ENCODE data around the gene PPT2.
"Not testable (repeated sequence)": the region's sequence is repeated elsewhere in the genome, so short reads cannot be mapped to it uniquely, and the experiment has no call there.

PPT2 gene

DNA sequence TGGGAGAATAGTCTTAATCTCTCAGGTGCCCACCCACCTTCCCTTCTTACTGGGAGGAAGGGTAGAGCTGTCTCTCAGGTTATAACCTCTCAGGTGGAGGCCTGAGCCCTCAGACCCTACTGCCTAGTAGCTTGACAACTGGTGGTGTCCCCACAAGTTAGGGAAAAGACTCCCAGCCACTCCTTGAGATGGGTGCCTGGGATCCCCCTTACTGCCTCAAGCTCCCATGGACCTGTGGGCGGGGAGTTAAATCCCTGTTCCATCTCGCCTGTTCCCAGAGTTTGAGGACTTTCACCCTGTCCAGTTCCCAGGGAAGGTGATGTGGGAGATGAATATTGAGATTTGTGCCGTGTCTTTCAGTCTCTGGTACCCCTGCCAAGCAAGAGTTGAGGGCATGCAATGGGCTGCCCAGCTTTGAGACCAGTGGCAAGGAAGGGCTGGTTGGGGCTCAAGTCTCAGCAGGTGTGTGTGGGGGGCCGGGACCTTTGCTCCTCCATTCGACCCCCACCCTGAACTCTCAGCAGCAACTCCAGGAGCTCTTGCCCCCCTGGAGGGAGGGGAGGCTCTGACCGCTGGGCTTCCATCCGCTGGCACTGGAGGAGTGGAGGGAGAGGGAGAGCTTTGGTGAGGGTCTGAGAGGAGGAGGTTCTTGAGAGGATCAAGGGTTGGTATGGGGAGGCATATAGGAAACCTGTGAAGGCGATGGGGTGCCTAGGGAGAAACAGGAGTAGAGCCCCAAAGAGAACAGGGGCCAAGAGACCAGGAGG lies 37.2 kb downstream of the PPT2 start:
- no peak for DNase-seq

DNA sequence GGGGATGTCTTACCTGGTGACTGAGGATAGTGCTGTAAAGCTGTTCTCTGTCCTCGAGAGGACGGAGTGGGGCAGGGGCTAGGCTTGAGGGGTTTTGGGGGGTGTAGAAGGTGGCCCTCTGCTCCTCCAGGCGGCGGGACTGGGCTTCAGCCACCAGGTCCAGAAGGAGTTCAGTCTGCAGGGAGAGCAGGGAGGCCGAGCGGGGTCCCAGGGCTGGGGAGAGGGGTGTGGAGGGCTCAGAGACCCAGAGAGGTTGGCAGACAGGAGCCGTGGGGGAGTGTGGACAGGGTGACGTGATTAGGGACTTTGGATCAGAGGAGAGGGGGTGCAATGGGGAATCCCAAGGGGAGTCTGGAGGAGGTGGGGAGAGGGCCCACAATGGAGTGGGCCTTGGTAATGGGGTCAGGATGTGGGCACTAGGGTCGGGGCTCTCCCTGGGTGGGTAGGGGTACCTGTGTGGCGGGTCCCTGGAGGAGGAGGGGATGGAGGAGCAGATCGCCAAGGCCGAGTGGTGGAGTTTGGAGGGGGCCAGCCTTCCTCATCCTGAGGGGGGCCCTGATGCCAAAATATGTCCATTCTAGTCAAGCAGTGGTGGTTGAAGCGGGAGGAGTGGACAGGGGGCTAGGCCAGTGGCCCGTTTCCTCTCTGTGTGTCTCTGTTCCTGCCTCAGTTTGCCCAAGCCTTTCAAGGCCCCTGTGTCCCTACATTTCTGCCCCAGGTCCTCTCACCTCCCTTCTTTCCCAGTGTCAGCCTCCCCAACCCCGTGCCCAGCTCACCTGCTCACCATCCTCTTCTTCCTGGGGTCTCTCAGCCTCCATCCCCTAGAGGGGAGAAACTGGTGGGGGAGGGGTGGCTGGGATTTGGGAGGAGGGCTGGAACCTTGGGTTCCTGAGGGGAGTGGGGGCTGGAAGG lies 38.0 kb downstream of the PPT2 start:
- no peak for DNase-seq

GRCh38 chr6:32192608-32193039 lies 38.7 kb downstream of the PPT2 start, which contains the start of gene GPSM3:
Gene GPSM3, minus strand, starts transcription at chr6:32192643. Its CDS starts 130 bp downstream, at chr6:32192513.
- DNase-seq, result peak; percentile 22 to 25

DNA sequence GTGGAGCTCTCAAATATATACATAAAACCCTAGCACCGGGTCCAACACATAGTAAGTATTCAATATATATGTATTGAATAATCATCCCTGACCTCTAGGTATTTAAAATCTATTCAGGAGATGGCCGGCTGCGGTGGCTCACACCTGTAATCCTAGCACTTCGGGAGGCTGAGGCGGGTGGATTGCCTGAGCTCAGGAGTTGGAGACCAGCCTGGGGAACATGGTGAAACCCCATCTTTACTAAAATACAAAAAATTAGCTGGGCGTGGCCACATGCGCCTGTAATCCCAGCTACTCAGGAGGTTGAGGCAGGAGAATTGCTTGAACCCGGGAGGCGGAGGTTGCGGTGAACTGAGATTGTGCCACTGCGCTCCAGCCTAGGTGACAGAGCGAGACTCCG lies 39.2 kb downstream of the PPT2 start:
- not testable (repeated sequence) for DNase-seq

DNA sequence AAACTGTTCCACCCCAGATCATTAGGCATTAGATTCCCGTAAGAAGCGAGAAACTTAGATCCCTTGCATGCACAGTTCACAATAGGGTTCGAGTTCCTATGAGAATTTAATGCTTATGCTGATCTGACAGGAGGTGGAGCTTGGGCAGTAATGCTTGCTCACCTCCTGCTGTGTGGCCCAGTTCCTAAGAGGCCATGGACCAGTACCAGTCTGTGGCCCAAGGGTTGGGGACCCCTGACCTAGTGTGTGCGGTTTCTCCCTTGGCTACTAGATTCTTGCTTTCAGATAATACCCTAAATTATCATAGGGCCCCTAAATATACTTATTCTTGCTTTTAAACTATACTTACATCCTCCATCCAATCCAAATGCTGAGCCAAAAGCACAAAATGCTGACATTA lies 40.4 kb downstream of the PPT2 start:
- no peak for DNase-seq

GRCh38 chr6:32194825-32195651 lies 41.1 kb downstream of the PPT2 start:
- no peak for DNase-seq

GRCh38 chr6:32195652-32195901 lies 41.6 kb downstream of the PPT2 start:
- DNase-seq, result peak; percentile 99

- peak; percentile 25 to 32 for DNase-seq
Measured at GRCh38 chr6:32195902-32196681, 42.2 kb downstream of the PPT2 start.

- no peak for DNase-seq
Measured at GRCh38 chr6:32196682-32197616, 43.0 kb downstream of the PPT2 start.

GRCh38 chr6:32198345-32198696 lies 44.4 kb downstream of the PPT2 start:
- no peak for DNase-seq

GRCh38 chr6:32198866-32199265 lies 44.9 kb downstream of the PPT2 start:
- DNase-seq, result no peak

DNA sequence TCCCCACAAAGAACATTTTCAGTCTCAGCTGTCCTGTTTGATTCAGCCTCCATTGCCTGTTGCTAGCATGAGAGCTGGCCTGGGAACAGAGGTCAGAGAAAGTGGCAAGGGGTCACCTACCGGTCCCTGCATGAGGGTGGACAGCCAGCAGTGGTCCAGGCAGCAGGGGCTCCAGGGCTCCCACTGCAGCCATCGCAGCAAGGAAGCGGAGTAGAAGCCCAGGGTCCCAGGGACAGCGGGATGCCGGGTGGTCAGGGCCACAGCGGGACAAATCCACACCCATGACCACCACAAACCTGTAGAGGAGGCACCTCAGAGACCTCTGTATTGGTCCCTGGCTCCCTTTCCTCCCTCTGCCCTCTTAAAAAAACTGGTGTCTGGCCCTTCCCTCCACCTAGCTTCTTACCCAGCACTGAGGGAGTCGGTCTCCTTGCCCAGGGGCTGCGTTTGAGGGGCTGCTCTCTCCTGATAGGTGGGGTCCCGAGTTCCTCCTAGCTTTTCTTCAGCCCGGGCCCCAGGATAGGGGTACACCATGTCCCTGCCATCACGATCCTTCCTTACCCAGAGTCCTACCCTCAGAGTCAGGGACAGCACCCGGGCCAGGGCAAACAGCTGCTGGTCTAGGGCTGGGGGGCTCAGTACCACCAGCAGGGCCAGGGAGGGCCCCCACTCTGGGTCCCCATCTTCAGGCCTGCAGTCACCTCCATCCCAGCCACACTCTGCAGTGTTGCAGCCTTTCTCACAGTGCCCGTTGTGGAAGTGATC lies 47.0 kb downstream of the PPT2 start:
- DNase-seq, result no peak

- no peak for DNase-seq
Measured at GRCh38 chr6:32202186-32202585, 48.2 kb downstream of the PPT2 start.

GRCh38 chr6:32203426-32204267 lies 49.7 kb downstream of the PPT2 start:
- no peak for DNase-seq

- DNase-seq, result no peak
Measured at GRCh38 chr6:32204268-32204715, 50.4 kb downstream of the PPT2 start.

- DNase-seq, result no peak
Measured at GRCh38 chr6:32208996-32209395, 55.1 kb downstream of the PPT2 start.

GRCh38 chr6:32210191-32210601 lies 56.3 kb downstream of the PPT2 start:
- DNase-seq, result no peak

DNA sequence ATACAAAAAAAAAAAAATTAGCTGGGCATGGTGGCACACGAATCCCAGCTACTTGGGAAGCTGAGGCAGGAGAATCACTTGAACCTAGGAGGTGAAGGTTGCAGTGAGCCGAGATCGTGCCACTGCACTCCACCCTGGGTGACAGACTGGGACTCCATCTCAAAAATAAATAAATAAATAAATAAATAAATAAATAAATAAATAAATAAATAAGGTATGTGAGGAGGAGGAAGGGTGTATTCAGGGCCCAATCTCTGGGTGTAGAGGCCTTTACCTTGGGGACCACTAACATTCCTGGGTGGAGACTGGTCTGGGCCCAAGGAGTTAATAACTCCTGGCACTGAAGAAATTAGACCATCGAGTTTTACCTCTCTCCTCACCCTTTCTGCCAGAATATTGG lies 57.5 kb downstream of the PPT2 start:
- DNase-seq, result not testable (repeated sequence)

GRCh38 chr6:32212076-32212760 lies 58.3 kb downstream of the PPT2 start:
- no peak for DNase-seq
